Osteoblast (primary cell): ENCODE results near the gene REEP6. TPM values are rescaled to one million over a fixed set of nuclear protein-coding genes. Genes with fewer than 3 reads are reported as not detected.

Experiments used
- DNase-seq: peaks from one replicate; pipeline ENCODE4 v3.0.0; 2011; ENCODE audit warnings: low spot score, mixed read lengths; ENCODE audit not compliant: insufficient read length; ENCODE audit errors: missing footprints
- H2AFZ ChIP-seq: 2 replicates; pipeline ENCODE4 v1.6.0; 2011; ENCODE audit warnings: mild to moderate bottlenecking, low read length
- H3K27ac ChIP-seq: 2 replicates; pipeline ENCODE4 v1.5.1; 2011; ENCODE audit warnings: mild to moderate bottlenecking, low read depth, low read length, moderate library complexity
- H3K27me3 ChIP-seq: 2 replicates; pipeline ENCODE4 v1.6.0; 2012; ENCODE audit warnings: mild to moderate bottlenecking, control low read depth, inconsistent platforms, low read length, moderate library complexity; ENCODE audit not compliant: insufficient read depth
- H3K36me3 ChIP-seq: 2 replicates; pipeline ENCODE4 v1.5.1; 2011; ENCODE audit warnings: mild to moderate bottlenecking, low read length, control low read depth, moderate library complexity; ENCODE audit not compliant: insufficient read depth
- H3K4me1 ChIP-seq: 2 replicates; pipeline ENCODE4 v1.5.1; 2011; ENCODE audit warnings: mild to moderate bottlenecking, low read length, control low read depth, moderate library complexity; ENCODE audit not compliant: insufficient read depth
- H3K4me2 ChIP-seq: 2 replicates; pipeline ENCODE4 v1.6.0; 2011; ENCODE audit warnings: mild to moderate bottlenecking, low read length; ENCODE audit not compliant: insufficient read depth
- H3K4me3 ChIP-seq: fragments of 200-600 bp; sonication (generic); 3 replicates; pipeline ENCODE4 v1.5.1; 2012; ENCODE audit warnings: mild to moderate bottlenecking, low read length, inconsistent platforms; ENCODE audit not compliant: insufficient read depth
- H3K79me2 ChIP-seq: 2 replicates; pipeline ENCODE4 v1.6.0; 2012; ENCODE audit warnings: mild to moderate bottlenecking, low read length, control low read depth, inconsistent platforms; ENCODE audit not compliant: insufficient read depth
- H3K9me3 ChIP-seq: 2 replicates; pipeline ENCODE4 v1.5.1; 2011; ENCODE audit warnings: low read depth, low read length, control low read depth
- H4K20me1 ChIP-seq: 2 replicates; pipeline ENCODE4 v1.6.0; 2012; ENCODE audit warnings: mild to moderate bottlenecking, low read length, control low read depth; ENCODE audit not compliant: insufficient read depth
- total RNA-seq: library from RNA; depleted of rRNA; stranded (reverse); fragments of >200 nt; gene quantifications from 2 replicates; pipeline ENCODE4 v1.2.3, GENCODE V29; 2012
- TF ChIP-seq, protein P1 (sequence below): IDR thresholded peaks from 2 replicates; pipeline ENCODE4 v1.5.1; 2011; ENCODE audit warnings: mild to moderate bottlenecking, low read depth, low read length, moderate library complexity; ENCODE audit errors: extremely low read depth

The REEP6 gene
- total RNA-seq, 1 donor = 1.8 TPM

DNA sequence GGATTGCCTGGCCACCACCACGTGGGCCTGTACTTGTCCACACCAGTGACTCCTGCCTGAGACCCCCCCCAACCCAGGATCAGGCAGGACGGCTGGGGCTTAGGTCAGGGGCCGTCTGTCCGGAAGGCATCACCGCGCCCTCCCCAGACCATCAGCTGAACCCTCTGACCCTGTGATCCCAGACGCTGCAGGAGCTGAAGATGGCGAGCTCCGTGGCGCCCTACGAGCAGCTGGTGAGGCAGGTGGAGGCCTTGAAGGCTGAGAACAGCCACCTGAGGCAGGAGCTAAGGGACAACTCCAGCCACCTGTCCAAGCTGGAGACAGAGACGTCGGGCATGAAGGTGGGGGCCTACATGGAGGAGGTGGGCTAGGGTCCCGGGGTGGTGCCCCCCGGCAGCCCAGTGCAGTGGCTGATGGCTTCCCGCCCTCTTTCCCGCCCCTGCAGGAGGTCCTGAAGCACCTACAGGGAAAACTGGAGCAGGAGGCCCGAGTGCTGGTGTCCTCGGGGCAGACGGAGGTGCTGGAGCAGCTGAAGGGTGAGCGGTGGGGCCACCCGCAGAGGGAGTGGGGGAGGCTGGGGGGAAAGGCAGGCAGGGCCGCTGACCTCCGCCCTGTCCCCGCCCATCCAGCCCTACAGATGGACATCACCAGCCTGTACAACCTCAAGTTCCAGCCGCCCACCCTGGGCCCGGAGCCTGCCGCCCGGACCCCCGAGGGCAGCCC is 38.0 kb upstream of the REEP6 start:
- H3K4me1 ChIP-seq = no peaks in the 10 kb centered on the region
- H3K4me2 ChIP-seq = no peak overlapping the region
- TF ChIP-seq, protein P1, sequence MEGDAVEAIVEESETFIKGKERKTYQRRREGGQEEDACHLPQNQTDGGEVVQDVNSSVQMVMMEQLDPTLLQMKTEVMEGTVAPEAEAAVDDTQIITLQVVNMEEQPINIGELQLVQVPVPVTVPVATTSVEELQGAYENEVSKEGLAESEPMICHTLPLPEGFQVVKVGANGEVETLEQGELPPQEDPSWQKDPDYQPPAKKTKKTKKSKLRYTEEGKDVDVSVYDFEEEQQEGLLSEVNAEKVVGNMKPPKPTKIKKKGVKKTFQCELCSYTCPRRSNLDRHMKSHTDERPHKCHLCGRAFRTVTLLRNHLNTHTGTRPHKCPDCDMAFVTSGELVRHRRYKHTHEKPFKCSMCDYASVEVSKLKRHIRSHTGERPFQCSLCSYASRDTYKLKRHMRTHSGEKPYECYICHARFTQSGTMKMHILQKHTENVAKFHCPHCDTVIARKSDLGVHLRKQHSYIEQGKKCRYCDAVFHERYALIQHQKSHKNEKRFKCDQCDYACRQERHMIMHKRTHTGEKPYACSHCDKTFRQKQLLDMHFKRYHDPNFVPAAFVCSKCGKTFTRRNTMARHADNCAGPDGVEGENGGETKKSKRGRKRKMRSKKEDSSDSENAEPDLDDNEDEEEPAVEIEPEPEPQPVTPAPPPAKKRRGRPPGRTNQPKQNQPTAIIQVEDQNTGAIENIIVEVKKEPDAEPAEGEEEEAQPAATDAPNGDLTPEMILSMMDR = no peak
- H3K27ac ChIP-seq = no peak overlapping the region
- no peak overlapping the region for H3K4me3 ChIP-seq
- no peaks in the 10 kb centered on the region for H3K36me3 ChIP-seq
- H3K9me3 ChIP-seq = no peaks in the 10 kb centered on the region
- H3K27me3 ChIP-seq = peaks cover 86% of the 10 kb centered on the region
- no peak overlapping the region for H2AFZ ChIP-seq
- H3K79me2 ChIP-seq = no peaks in the 10 kb centered on the region
- H4K20me1 ChIP-seq = peaks cover 33% of the 10 kb centered on the region
- DNase-seq = peak; percentile 91

DNA sequence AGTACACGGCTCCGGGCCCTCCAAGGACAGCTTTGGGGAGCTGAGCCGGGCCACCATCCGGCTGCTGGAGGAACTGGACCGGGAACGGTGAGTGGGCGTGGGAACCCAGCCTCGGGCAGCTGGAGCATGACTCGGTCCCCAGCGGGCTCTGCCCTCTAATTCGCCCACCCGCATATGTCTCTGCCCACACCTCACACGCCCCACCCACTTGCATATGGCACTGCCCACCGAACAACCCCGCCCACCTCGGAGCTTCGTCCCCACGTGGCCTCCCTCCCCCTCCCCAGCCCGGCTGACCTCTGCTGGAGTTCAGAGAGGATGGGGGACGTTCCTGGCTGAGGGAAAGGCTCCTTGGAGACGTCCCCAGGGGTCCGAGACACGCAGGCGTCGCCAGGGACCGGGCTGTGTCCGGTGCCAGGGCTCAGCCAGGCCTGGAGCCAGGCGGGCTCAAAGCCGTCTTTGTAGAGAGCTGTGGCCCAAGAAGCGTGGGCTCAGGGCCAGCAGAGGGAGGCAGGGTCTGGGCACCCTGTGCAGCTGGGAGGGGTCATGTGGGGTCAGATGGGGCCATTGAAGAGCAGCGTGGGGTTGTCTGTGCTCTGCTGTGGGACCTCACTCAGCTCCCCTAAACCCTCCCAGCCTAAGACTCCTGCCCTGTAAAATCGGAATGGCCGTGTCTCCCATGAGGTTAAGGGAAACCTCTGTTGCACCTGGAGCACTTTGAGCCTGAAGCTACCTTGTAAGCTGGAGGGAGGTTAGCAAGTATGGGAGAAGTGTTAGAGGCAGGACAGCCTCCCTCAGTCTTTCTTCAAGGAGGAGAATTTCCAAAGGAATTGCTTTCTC is 37.2 kb upstream of the REEP6 start:
- DNase-seq = peak; percentile 99
- TF ChIP-seq, protein P1 = no peak
- Histone ChIP-seq H3K36me3 (no peaks in the 10 kb centered on the region), H3K27me3 (peaks cover 81% of the 10 kb centered on the region), H4K20me1 (peaks cover 37% of the 10 kb centered on the region), H3K9me3 (no peaks in the 10 kb centered on the region), H3K79me2 (no peaks in the 10 kb centered on the region), H3K4me2 (no peak overlapping the region), H3K27ac (no peak overlapping the region), H2AFZ (no peak overlapping the region), H3K4me1 (no peaks in the 10 kb centered on the region), H3K4me3 (no peak overlapping the region)

DNA sequence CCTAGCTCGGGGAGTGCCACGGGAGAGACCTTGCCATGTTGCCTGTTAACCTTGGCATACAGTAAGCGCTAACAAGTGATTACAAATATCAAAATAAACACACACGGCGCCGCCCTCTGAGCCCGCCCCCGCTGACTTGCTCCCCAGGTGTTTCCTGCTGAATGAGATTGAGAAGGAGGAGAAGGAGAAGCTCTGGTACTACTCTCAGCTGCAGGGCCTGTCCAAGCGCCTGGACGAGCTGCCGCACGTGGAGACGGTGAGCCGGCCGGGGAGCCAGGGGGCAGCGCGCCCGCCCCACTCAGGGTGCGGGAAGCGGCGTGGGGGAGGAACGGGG is 36.0 kb upstream of the REEP6 start:
- no peak for DNase-seq
- Histone ChIP-seq H3K4me2 (no peak overlapping the region), H3K36me3 (no peaks in the 10 kb centered on the region), H3K4me1 (no peaks in the 10 kb centered on the region), H3K79me2 (no peaks in the 10 kb centered on the region), H3K27me3 (peaks cover 69% of the 10 kb centered on the region), H3K27ac (no peak overlapping the region), H3K9me3 (no peaks in the 10 kb centered on the region), H4K20me1 (peaks cover 29% of the 10 kb centered on the region), H2AFZ (no peak overlapping the region), H3K4me3 (no peak overlapping the region)
- TF ChIP-seq, protein P1 = no peak
